NCI-H2081 treated with DMSO at 0.1 percent for 48 hours (cell line): ENCODE data around the gene CDC42EP3.

Source experiments
- DNase-seq: peaks from one replicate; lab custom pipeline; 2025; lab: John Stamatoyannopoulos, UW

CDC42EP3 gene

GRCh38 chr2:37683921-37684780 lies 12.7 kb upstream of the CDC42EP3 start:
- DNase-seq = no peak

- no peak for DNase-seq
Observed at GRCh38 chr2:37683241-37683640, 11.8 kb upstream of the CDC42EP3 start.

- DNase-seq = no peak
Observed at GRCh38 chr2:37682473-37682872, 11.0 kb upstream of the CDC42EP3 start.

- DNase-seq = no peak
Observed at GRCh38 chr2:37681587-37681986, 10.1 kb upstream of the CDC42EP3 start.

GRCh38 chr2:37679072-37679695 lies 7.7 kb upstream of the CDC42EP3 start:
- DNase-seq = no peak

- DNase-seq = no peak
Observed at GRCh38 chr2:37676274-37676673, 4.8 kb upstream of the CDC42EP3 start.

- DNase-seq = no peak
Observed at GRCh38 chr2:37674946-37675345, 3.5 kb upstream of the CDC42EP3 start.

- DNase-seq = no peak
Observed at GRCh38 chr2:37672870-37673184, 1.4 kb upstream of the CDC42EP3 start.

- peak; percentile 45 for DNase-seq
Observed at GRCh38 chr2:37672104-37672869, 845 bp upstream of the CDC42EP3 start.

GRCh38 chr2:37671816-37672103 lies 318 bp upstream of the CDC42EP3 start:
- DNase-seq = no peak

- DNase-seq = no peak
Observed at GRCh38 chr2:37670378-37671008, 949 bp downstream of the CDC42EP3 start.

GRCh38 chr2:37669446-37669845 lies 2.0 kb downstream of the CDC42EP3 start:
- no peak for DNase-seq

- DNase-seq = no peak
Observed at GRCh38 chr2:37667704-37668103, 3.7 kb downstream of the CDC42EP3 start.

GRCh38 chr2:37666772-37667171 lies 4.7 kb downstream of the CDC42EP3 start:
- DNase-seq = no peak

- no peak for DNase-seq
Observed at GRCh38 chr2:37665604-37666362, 5.7 kb downstream of the CDC42EP3 start.

- DNase-seq = no peak
Observed at GRCh38 chr2:37665043-37665442, 6.4 kb downstream of the CDC42EP3 start.

- DNase-seq = no peak
Observed at GRCh38 chr2:37664231-37664643, 7.2 kb downstream of the CDC42EP3 start.

- no peak for DNase-seq
Observed at GRCh38 chr2:37663390-37663789, 8.1 kb downstream of the CDC42EP3 start.

GRCh38 chr2:37659723-37660122 lies 11.7 kb downstream of the CDC42EP3 start:
- DNase-seq = no peak

GRCh38 chr2:37658682-37659081 lies 12.8 kb downstream of the CDC42EP3 start:
- DNase-seq = no peak

- no peak for DNase-seq
Observed at GRCh38 chr2:37657471-37657870, 14.0 kb downstream of the CDC42EP3 start.
